H9 (cell line): Measurements from ENCODE around the gene ANKRD27. TPM values are rescaled to one million over a fixed set of nuclear protein-coding genes. Genes with fewer than 3 reads are reported as not detected.

ENCODE experiments used
- DNase-seq: peaks from one replicate; pipeline ENCODE4 v3.0.0-alpha.2; 2017
- H2AFZ ChIP-seq: one replicate; pipeline ENCODE4 v1.6.1; 2013; ENCODE audit warnings: mild to moderate bottlenecking, low read length, control low read depth, moderate library complexity
- H2AK5ac ChIP-seq: 2 replicates; pipeline ENCODE4 v1.6.1; 2013; ENCODE audit warnings: low read length, control low read depth, mixed read lengths; ENCODE audit not compliant: insufficient read length
- H2BK120ac ChIP-seq: one replicate; pipeline ENCODE4 v1.6.1; 2013; ENCODE audit warnings: low read depth, mild to moderate bottlenecking, low read length, control low read depth, inconsistent platforms; ENCODE audit not compliant: poor library complexity, severe bottlenecking
- H2BK12ac ChIP-seq: 2 replicates; pipeline ENCODE4 v1.6.1; 2013; ENCODE audit warnings: low read length, control low read depth, mixed read lengths, low read depth; ENCODE audit not compliant: insufficient read length
- H2BK15ac ChIP-seq: 2 replicates; pipeline ENCODE4 v1.6.1; 2013; ENCODE audit warnings: low read depth, low read length, control low read depth
- H2BK20ac ChIP-seq: one replicate; pipeline ENCODE4 v1.6.1; 2013; ENCODE audit warnings: low read depth, mild to moderate bottlenecking, low read length, control low read depth, inconsistent platforms; ENCODE audit not compliant: poor library complexity, severe bottlenecking
- H2BK5ac ChIP-seq: 2 replicates; pipeline ENCODE4 v1.6.1; 2013; ENCODE audit warnings: low read length, control low read depth, mixed read lengths; ENCODE audit not compliant: insufficient read length
- H3K14ac ChIP-seq: 2 replicates; pipeline ENCODE4 v1.6.1; 2013; ENCODE audit warnings: low read length, control low read depth; ENCODE audit not compliant: insufficient read depth
- H3K18ac ChIP-seq: 2 replicates; pipeline ENCODE4 v1.6.1; 2013; ENCODE audit warnings: low read depth, mild to moderate bottlenecking, mixed read lengths, low read length, control low read depth; ENCODE audit not compliant: insufficient read length
- H3K23ac ChIP-seq: 2 replicates; pipeline ENCODE4 v1.6.1; 2013; ENCODE audit warnings: low read length, control low read depth, mixed read lengths, low read depth; ENCODE audit not compliant: insufficient read length
- H3K23me2 ChIP-seq: 2 replicates; pipeline ENCODE4 v1.6.1; 2013; ENCODE audit warnings: low read depth, mild to moderate bottlenecking, mixed read lengths, low read length, control low read depth; ENCODE audit not compliant: insufficient read length, poor library complexity, severe bottlenecking
- H3K27ac ChIP-seq: 2 replicates; pipeline ENCODE4 v1.5.1; 2013; ENCODE audit warnings: low read length, control low read depth, mixed read lengths, low read depth; ENCODE audit not compliant: insufficient read length
- H3K27me3 ChIP-seq: 2 replicates; pipeline ENCODE4 v1.6.1; 2013; ENCODE audit warnings: low read length, control low read depth, inconsistent platforms; ENCODE audit not compliant: insufficient read depth
- H3K4ac ChIP-seq: 2 replicates; pipeline ENCODE4 v1.6.1; 2013; ENCODE audit warnings: low read depth, mild to moderate bottlenecking, control low read depth, inconsistent platforms, low read length, moderate library complexity
- H3K4me1 ChIP-seq: 2 replicates; pipeline ENCODE4 v1.6.1; 2013; ENCODE audit warnings: low read length, control low read depth, inconsistent platforms; ENCODE audit not compliant: insufficient read depth
- H3K4me2 ChIP-seq: 2 replicates; pipeline ENCODE4 v1.6.1; 2013; ENCODE audit warnings: low read length, control low read depth, mixed read lengths; ENCODE audit not compliant: insufficient read length, insufficient read depth
- H3K56ac ChIP-seq: 2 replicates; pipeline ENCODE4 v1.6.1; 2013; ENCODE audit warnings: low read depth, mild to moderate bottlenecking, mixed read lengths, low read length, control low read depth; ENCODE audit not compliant: insufficient read length
- H3K79me1 ChIP-seq: 2 replicates; pipeline ENCODE4 v1.6.1; 2013; ENCODE audit warnings: low read depth, mild to moderate bottlenecking, moderate library complexity, low read length, control low read depth, inconsistent platforms; ENCODE audit not compliant: insufficient read depth, poor library complexity, severe bottlenecking
- H3K79me2 ChIP-seq: 2 replicates; pipeline ENCODE4 v1.6.1; 2013; ENCODE audit warnings: low read length, control low read depth, inconsistent platforms; ENCODE audit not compliant: insufficient read depth
- H3K9ac ChIP-seq: 2 replicates; pipeline ENCODE4 v1.6.1; 2013; ENCODE audit warnings: low read length, control low read depth, mixed read lengths; ENCODE audit not compliant: insufficient read length; ENCODE audit errors: extremely low read depth
- H3K9me3 ChIP-seq: one replicate; pipeline ENCODE4 v1.6.1; 2013; ENCODE audit warnings: low read depth, low read length, inconsistent platforms; ENCODE audit not compliant: control insufficient read depth
- H3T11ph ChIP-seq: one replicate; pipeline ENCODE4 v1.6.1; 2013; ENCODE audit warnings: mild to moderate bottlenecking, low read length, control low read depth, inconsistent platforms
- H4K20me1 ChIP-seq: one replicate; pipeline ENCODE4 v1.6.1; 2013; ENCODE audit not compliant: control insufficient read depth, insufficient read length, insufficient read depth
- H4K5ac ChIP-seq: 2 replicates; pipeline ENCODE4 v1.6.1; 2013; ENCODE audit warnings: low read depth, mild to moderate bottlenecking, mixed read lengths, low read length, control low read depth; ENCODE audit not compliant: insufficient read length
- H4K8ac ChIP-seq: replicated peaks from 2 replicates; pipeline ENCODE4 v1.6.1; 2013; ENCODE audit warnings: low read length, control low read depth, mixed read lengths, low read depth; ENCODE audit not compliant: insufficient read length
- H4K91ac ChIP-seq: 2 replicates; pipeline ENCODE4 v1.6.1; 2013; ENCODE audit warnings: low read depth, mild to moderate bottlenecking, moderate library complexity, mixed read lengths, low read length, control low read depth; ENCODE audit not compliant: insufficient read length
- H3K27ac Mint-ChIP-seq, 3 experiments: 2 replicates in 2 of 3; 3 replicates in 1 of 3; pipeline ENCODE4 v1.8.0; 2020 to 2021; ENCODE audit warnings: mixed read lengths in 3 of 3, mild to moderate bottlenecking in 1 of 3, moderate library complexity in 1 of 3
- H3K27me3 Mint-ChIP-seq: 2 replicates; pipeline ENCODE4 v1.8.0; 2021; ENCODE audit warnings: low read depth, mild to moderate bottlenecking, moderate library complexity, mixed read lengths
- H3K36me3 Mint-ChIP-seq, 3 experiments: 2 replicates in 2 of 3; 3 replicates in 1 of 3; pipeline ENCODE4 v1.8.0; 2020 to 2021; ENCODE audit warnings: low read depth in 3 of 3, mixed read lengths in 3 of 3; ENCODE audit not compliant: insufficient read depth in 1 of 3
- H3K4me1 Mint-ChIP-seq, 2 experiments: 2 replicates each; pipeline ENCODE4 v1.8.0; 2020; ENCODE audit warnings: mixed read lengths in 2 of 2
- H3K4me3 Mint-ChIP-seq, 2 experiments: 2 replicates in 1 of 2; 3 replicates in 1 of 2; pipeline ENCODE4 v1.8.0; 2020 to 2021; ENCODE audit warnings: mild to moderate bottlenecking in 2 of 2, mixed read lengths in 2 of 2, moderate library complexity in 1 of 2
- H3K9me3 Mint-ChIP-seq, 2 experiments: 2 replicates in 1 of 2; 3 replicates in 1 of 2; pipeline ENCODE4 v1.8.0; 2020; ENCODE audit warnings: mild to moderate bottlenecking in 2 of 2, mixed read lengths in 2 of 2, moderate library complexity in 1 of 2
- CTCF ChIP-seq: fragments of 200-600 bp; sonication (generic); conservative IDR thresholded peaks from 3 replicates; pipeline ENCODE4 v1.8.0; 2021; ENCODE audit warnings: antibody characterized with exemption, mild to moderate bottlenecking
- WGBS: extraction: QIAGEN DNeasy Blood & Tissue Kit; methylation state at CpG from one replicate; pipeline ENCODE4 v1.1.7; 2013; ENCODE audit warnings: missing lambda C conversion rate, low lambda C conversion rate, mixed read lengths; ENCODE audit not compliant: insufficient read length; ENCODE audit errors: extremely low coverage; 5-methylcytosine and 5-hydroxymethylcytosine counted together
- total RNA-seq: library from RNA; stranded (reverse); gene quantifications from 2 replicates; pipeline ENCODE4 v1.2.1, GENCODE V29; 2021

The ANKRD27 gene
- total RNA-seq, 1 experiment from 2014 or later, result 40.7 TPM

GRCh38 chr19:32626969-32627368 lies 48.0 kb downstream of the ANKRD27 start:
- Histone ChIP-seq H2AK5ac (no peak overlapping the region), H3K79me2 (no peaks in the 10 kb centered on the region), H3K27ac (no peak overlapping the region), H3K18ac (no peak overlapping the region), H2BK120ac (no peak overlapping the region), H3K23ac (no peak overlapping the region), H3K9ac (no peak overlapping the region), H4K5ac (no peak overlapping the region), H2BK12ac (no peak overlapping the region), H3K4me2 (no peak overlapping the region), H3K9me3 (no peaks in the 10 kb centered on the region), H3K79me1 (no peaks in the 10 kb centered on the region), H3K4me1 (no peaks in the 10 kb centered on the region), H3K56ac (no peak overlapping the region), H4K8ac (no peak overlapping the region), H2AFZ (no peak overlapping the region), H2BK15ac (no peak overlapping the region), H4K20me1 (no peaks in the 10 kb centered on the region), H4K91ac (no peak overlapping the region), H3K27me3 (no peaks in the 10 kb centered on the region), H2BK20ac (no peak overlapping the region), H3T11ph (no peak overlapping the region), H3K14ac (no peak overlapping the region), H3K23me2 (no peaks in the 10 kb centered on the region), H3K4ac (no peak overlapping the region), H2BK5ac (no peak overlapping the region)
- no peaks in the 10 kb centered on the region; the same call in none of the 2 replicates for H3K27me3 Mint-ChIP-seq
- no peak for DNase-seq
- no peak overlapping the region; a peak in 1 of 7 replicates for H3K27ac Mint-ChIP-seq
- WGBS, result no CpG with 5 or more reads among the region's 4 CpGs
- peaks cover 11 to 60% (median 45%) of the 10 kb centered on the region in 3 experiments; a peak in 6 of 7 replicates for H3K36me3 Mint-ChIP-seq
- H3K4me1 Mint-ChIP-seq, result no peaks in the 10 kb centered on the region
- H3K4me3 Mint-ChIP-seq, result no peak overlapping the region
- no peaks in the 10 kb centered on the region for H3K9me3 Mint-ChIP-seq
- TF ChIP-seq CTCF, result no peak
